ENCODE results near the gene TIGD2.

DNA sequence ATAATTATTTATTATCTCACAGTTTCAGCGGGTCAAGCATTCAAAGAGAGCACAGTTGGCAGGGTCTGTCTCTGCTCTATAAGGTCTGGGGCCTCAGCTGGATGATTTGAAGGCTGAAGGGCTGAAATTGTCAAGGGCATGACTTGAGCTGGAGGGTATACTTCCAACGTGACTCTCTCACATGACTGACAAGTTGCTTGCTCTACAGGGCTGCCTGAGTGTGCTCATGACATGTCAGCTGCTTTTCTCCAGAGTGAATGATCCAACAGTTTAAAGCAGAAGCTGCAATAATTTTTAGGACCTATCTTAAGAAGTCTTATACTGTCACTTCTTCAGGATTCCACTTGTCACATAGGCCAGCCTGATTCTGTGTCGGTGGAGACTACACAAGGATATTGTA, 51.2 kb downstream of the TIGD2 start:
- TF ChIP-seq, protein P1, sequence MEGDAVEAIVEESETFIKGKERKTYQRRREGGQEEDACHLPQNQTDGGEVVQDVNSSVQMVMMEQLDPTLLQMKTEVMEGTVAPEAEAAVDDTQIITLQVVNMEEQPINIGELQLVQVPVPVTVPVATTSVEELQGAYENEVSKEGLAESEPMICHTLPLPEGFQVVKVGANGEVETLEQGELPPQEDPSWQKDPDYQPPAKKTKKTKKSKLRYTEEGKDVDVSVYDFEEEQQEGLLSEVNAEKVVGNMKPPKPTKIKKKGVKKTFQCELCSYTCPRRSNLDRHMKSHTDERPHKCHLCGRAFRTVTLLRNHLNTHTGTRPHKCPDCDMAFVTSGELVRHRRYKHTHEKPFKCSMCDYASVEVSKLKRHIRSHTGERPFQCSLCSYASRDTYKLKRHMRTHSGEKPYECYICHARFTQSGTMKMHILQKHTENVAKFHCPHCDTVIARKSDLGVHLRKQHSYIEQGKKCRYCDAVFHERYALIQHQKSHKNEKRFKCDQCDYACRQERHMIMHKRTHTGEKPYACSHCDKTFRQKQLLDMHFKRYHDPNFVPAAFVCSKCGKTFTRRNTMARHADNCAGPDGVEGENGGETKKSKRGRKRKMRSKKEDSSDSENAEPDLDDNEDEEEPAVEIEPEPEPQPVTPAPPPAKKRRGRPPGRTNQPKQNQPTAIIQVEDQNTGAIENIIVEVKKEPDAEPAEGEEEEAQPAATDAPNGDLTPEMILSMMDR (IDR thresholded peaks at IDR 0.05), result no peak
- no peak for TF ChIP-seq POLR2A (IDR thresholded peaks at IDR 0.05; ENCODE audit: low read depth)

Measured in esophagus muscularis mucosa (tissue), 3 donors.